Psoas muscle (tissue), 8 donors: Measurements from ENCODE around the gene TUBA4B. TPM values are rescaled to one million over a fixed set of nuclear protein-coding genes. Genes with fewer than 3 reads are reported as not detected.

Source experiments
- ATAC-seq, 4 donors: fragments of 200-7000 bp; cut with Tn5 transposase; one replicate each; pipeline ENCODE4 v1.9.1; 2020; ENCODE audit warnings: moderate library complexity in 3 of 4, mild to moderate bottlenecking in 2 of 4
- DNase-seq, 2 donors: peaks; one replicate each; pipeline ENCODE4 v3.0.0-alpha.2; 2020
- H3K27ac ChIP-seq: fragments of 200-600 bp; one replicate; pipeline ENCODE4 v1.8.0; 2022
- H3K27me3 ChIP-seq, 3 donors: fragments of 200-600 bp in 1 of 3; one replicate each; pipeline versions ENCODE4 v1.6.1 to v1.8.0; 2013 to 2022; ENCODE audit warnings: low read length in 2 of 3, mild to moderate bottlenecking in 2 of 3, moderate library complexity in 1 of 3; ENCODE audit not compliant: insufficient read depth in 3 of 3
- H3K36me3 ChIP-seq, 2 donors: fragments of 200-600 bp in 1 of 2; one replicate each; pipeline versions ENCODE4 v1.6.1 to v1.8.0; 2013 to 2022; ENCODE audit warnings: low read depth in 1 of 2, mild to moderate bottlenecking in 1 of 2, moderate library complexity in 1 of 2; ENCODE audit not compliant: insufficient read depth in 1 of 2
- H3K4me1 ChIP-seq: fragments of 200-600 bp; one replicate; pipeline ENCODE4 v1.8.0; 2022
- H3K4me3 ChIP-seq: fragments of 200-600 bp; one replicate; pipeline ENCODE4 v1.8.0; 2022; ENCODE audit warnings: mild to moderate bottlenecking
- H3K9me3 ChIP-seq: fragments of 200-600 bp; one replicate; pipeline ENCODE4 v1.8.0; 2022
- WGBS, 3 donors: extraction: QIAGEN DNeasy Blood & Tissue Kit; methylation state at CpG; one replicate each; pipeline versions ENCODE4 v1.1.6 to v1.1.7; 2013; 5-methylcytosine and 5-hydroxymethylcytosine counted together
- intact Hi-C, 2 donors: fragments of 100-400 bp; cut with DNase I; formaldehyde crosslinking; loops; one replicate each; pipeline versions ENCODE4 v1.11.0 to v1.14.2; 2022
- polyA plus RNA-seq, 3 donors: library from polyadenylated mRNA; stranded (reverse); fragments of 200-250 nt; gene quantifications; one replicate each; pipeline ENCODE4 v1.2.3, GENCODE V29; 2013
- total RNA-seq, 4 donors: library from RNA; stranded (reverse); fragmentation: NEBNext Ultra II Directional in 2 of 4; extraction: Animal tissue kit (Norgen Biotek cat#: 25700) in 2 of 4; gene quantifications; one replicate each; pipeline versions ENCODE4 v1.2.1 to v1.2.4, GENCODE V29; 2021 to 2023
- TF ChIP-seq, protein P1 (sequence below): fragments of 200-600 bp; IDR thresholded peaks from one replicate; pipeline ENCODE4 v1.8.0; 2022; ENCODE audit warnings: antibody characterized with exemption
- donor health status: healthy with polysubstance abuse.
- donor health status: DM: no; HTN: no; CAD: no; lungs with moderate emphysema.
- donor health status: Bipolar disorder and iron deficiency.
- donor health status: healthy.
- donor health status: DM: yes; HTN: yes; CAD: no.
- donor health status: DM: no; HTN: no; CAD: no.
- donor health status: DM: no; HTN: no; CAD: no.
- donor health status: DM: yes; HTN: yes; CAD: no.

The TUBA4B gene
- total and polyA plus RNA-seq, 7 donors = 0.06 TPM; not detected in 6

GRCh38 chr2:219220652-219221402, 32.2 kb upstream of the TUBA4B start:
- peaks cover 23% of the 10 kb centered on the region for H3K4me1 ChIP-seq
- peaks cover 8 to 76% of the 10 kb centered on the region in 2 donors for H3K36me3 ChIP-seq
- 87 to 89% (median 89%) methylated on average over 16 to 19 of the region's 19 CpGs for WGBS, 3 donors

DNA sequence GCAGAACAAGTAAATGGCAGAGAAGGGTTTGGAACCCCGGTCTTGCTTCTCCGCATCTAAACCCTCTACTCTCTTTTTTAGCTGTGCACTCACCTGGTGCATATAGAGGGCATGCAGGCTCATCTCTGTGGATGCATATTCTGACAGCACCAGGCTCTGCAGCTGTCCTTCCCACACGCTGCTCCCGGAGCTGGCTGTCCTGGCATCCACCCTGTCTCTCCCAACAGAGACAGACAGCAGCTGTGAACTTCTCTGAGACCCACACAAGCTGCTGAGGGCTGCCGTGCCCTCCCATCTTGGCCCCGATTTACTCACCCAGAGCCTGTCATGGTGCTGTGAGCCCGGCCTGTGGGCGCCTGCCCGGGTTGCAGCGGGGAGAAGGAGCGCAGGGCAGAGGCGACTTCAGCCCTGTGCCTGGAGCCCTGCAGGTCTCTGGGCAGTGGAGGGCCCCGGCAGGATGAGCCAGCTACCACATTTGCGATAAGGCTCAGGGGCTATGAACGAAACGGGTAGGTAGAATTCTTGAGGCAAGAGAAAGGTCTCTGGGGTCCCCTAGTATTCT, 31.0 kb upstream of the TUBA4B start:
- no peak for DNase-seq
- intact Hi-C loops = no loop called here
- H3K27me3 ChIP-seq = no peaks in the 10 kb centered on the region
- H3K4me3 ChIP-seq = no peak overlapping the region
- WGBS, 3 donors = 63 to 72% (median 71%) methylated on average over 16 of the region's 16 CpGs
- TF ChIP-seq, protein P1, sequence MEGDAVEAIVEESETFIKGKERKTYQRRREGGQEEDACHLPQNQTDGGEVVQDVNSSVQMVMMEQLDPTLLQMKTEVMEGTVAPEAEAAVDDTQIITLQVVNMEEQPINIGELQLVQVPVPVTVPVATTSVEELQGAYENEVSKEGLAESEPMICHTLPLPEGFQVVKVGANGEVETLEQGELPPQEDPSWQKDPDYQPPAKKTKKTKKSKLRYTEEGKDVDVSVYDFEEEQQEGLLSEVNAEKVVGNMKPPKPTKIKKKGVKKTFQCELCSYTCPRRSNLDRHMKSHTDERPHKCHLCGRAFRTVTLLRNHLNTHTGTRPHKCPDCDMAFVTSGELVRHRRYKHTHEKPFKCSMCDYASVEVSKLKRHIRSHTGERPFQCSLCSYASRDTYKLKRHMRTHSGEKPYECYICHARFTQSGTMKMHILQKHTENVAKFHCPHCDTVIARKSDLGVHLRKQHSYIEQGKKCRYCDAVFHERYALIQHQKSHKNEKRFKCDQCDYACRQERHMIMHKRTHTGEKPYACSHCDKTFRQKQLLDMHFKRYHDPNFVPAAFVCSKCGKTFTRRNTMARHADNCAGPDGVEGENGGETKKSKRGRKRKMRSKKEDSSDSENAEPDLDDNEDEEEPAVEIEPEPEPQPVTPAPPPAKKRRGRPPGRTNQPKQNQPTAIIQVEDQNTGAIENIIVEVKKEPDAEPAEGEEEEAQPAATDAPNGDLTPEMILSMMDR = no peak
- H3K9me3 ChIP-seq = no peaks in the 10 kb centered on the region
- ATAC-seq = no peak
- peaks cover 15% of the 10 kb centered on the region for H3K4me1 ChIP-seq
- H3K36me3 ChIP-seq = peaks cover 8 to 77% of the 10 kb centered on the region in 2 donors
- peak overlapping the region; percentile 23 for H3K27ac ChIP-seq

More at GRCh38 chr2:219220652-219221402, 32.2 kb upstream of the TUBA4B start:
- intact Hi-C loops = no loop called here
- peak overlapping the region; percentile 36 for H3K27ac ChIP-seq
- no peaks in the 10 kb centered on the region for H3K27me3 ChIP-seq
- ATAC-seq (no peak), DNase-seq (no peak)
- TF ChIP-seq, protein P1 = no peak
- H3K9me3 ChIP-seq = no peaks in the 10 kb centered on the region
- H3K4me3 ChIP-seq = no peak overlapping the region

- DNase-seq (no peak), ATAC-seq (no peak)
- no peaks in the 10 kb centered on the region for H3K27me3 ChIP-seq
- H3K4me1 ChIP-seq = peaks cover 20% of the 10 kb centered on the region
- intact Hi-C loops = no loop called here
- peaks cover 8 to 88% of the 10 kb centered on the region in 2 donors for H3K36me3 ChIP-seq
- no peaks in the 10 kb centered on the region for H3K9me3 ChIP-seq
- WGBS, 3 donors = 92 to 96% (median 93%) methylated on average over 31 of the region's 31 CpGs
- H3K27ac ChIP-seq = no peak overlapping the region
- H3K4me3 ChIP-seq = no peak overlapping the region
- TF ChIP-seq, protein P1 = no peak
Measured at GRCh38 chr2:219223831-219224610, 29.0 kb upstream of the TUBA4B start.

- Histone ChIP-seq H3K27ac (no peak overlapping the region), H3K4me3 (no peak overlapping the region), H3K27me3 (no peaks in the 10 kb centered on the region), H3K36me3 (peaks cover 8 to 78% of the 10 kb centered on the region in 2 donors), H3K4me1 (peaks cover 13% of the 10 kb centered on the region), H3K9me3 (no peaks in the 10 kb centered on the region)
- WGBS, 3 donors = 85 to 90% (median 87%) methylated on average over 3 of the region's 3 CpGs
- no peak for ATAC-seq
- intact Hi-C loops = no loop called here
- TF ChIP-seq, protein P1 = no peak
- no peak for DNase-seq
Measured at GRCh38 chr2:219225350-219225749, 27.7 kb upstream of the TUBA4B start.
